ENCODE data around the gene RNASEL.
A peak's percentile ranks its signal among the peaks of the same experiment; 100 is the strongest.

Gene RNASEL

GRCh38 chr1:182617734-182618351 is 28.8 kb upstream of the RNASEL start:
- no peak for DNase-seq

- no peak for DNase-seq
Measured at GRCh38 chr1:182617014-182617429, 28.0 kb upstream of the RNASEL start.

DNA sequence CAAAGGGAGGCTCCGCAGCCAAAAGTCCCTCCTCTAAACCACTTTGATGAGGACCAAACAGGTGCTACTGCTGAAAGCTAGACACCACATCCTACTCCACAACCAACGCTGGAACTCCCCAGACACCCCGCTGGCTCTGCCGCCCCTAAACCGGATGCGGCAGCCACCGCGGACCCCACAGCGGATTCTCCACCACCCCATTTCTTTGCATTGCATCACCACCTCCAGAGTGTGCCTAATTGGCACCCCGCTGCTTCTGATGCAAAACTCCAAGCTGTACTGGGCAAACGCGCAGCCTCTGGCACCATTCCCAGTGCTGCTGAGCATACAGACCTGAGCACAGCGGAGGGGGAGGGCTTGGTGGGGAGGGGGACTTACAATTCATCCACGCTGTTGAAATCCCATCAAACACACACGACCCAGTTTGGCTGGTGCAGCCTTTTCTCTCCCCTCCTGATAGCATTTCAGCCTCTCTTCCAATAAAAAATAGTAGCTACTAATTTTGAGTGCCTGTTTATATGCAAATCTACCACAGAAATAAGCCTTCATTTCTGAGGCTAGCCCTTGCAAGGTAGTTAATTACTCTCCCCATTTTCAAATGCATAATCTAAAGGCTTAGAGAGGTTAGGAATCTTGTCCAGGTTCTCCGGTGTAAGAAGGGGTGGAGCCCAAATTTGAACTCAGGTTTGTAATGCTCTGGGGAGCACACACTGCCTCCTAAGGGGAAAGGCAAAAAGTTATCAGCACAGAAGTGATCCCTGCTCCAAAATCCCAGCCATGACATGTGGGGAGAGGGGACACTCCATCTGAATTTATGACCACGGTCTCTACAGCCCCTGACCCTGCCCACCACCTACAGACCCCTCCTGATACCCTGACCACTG is 27.3 kb upstream of the RNASEL start:
- peak; percentile 67 for DNase-seq

DNA sequence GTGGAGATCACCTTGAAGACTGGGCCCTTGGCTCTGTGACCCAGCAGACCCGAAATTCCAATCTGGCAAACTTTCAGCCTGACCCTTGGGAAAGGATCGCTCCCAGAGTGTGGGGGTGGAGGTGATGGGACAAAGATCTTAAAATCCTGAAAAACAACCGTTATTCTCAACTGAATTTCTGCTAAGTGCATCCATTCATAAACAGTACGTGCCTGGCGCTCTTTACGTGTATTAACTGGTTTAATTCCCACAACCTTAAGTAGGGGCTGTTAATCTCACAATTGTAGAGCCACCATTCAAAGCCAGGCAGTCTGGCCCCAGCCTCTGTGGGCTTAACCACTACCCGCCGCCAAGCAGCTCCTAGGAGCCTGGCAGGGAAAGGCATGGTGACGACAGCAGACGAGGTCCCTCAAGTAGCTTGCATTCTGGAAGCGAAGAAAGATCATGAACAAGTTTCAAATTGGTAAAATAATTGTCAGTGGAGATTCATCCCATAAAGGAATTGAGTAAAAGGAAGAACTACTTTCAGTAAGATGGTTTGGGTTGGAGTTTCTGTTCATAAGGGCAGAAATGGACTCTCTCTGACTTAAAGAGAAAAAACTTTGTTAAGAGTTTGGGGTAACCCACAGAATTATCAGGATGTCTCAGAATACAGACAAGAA is 26.5 kb upstream of the RNASEL start:
- DNase-seq: no peak

GRCh38 chr1:182614796-182615454 is 25.9 kb upstream of the RNASEL start:
- DNase-seq: peak; percentile 74

DNA sequence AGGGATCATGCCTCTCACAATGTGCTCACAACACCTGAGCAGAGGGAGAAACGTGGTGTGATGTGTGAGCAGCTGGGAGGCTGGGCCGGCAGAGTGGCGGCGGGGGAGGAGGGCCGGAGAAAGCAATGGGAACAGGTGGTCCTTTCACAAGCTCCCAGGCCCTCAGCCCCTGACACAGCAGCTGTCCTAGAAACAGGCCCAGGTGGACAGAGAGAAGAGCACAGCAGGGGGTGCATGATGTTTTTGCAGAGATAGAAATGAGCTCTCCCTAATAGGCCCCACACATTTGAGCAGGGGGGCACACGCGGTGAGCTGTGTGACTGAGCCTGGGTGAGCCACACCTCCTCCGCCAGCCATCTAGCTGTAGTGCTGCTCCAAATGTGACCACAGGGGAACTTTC is 22.7 kb upstream of the RNASEL start:
- DNase-seq: peak; percentile 68

- DNase-seq: no peak
Measured at GRCh38 chr1:182611326-182611725, 22.3 kb upstream of the RNASEL start.

DNA sequence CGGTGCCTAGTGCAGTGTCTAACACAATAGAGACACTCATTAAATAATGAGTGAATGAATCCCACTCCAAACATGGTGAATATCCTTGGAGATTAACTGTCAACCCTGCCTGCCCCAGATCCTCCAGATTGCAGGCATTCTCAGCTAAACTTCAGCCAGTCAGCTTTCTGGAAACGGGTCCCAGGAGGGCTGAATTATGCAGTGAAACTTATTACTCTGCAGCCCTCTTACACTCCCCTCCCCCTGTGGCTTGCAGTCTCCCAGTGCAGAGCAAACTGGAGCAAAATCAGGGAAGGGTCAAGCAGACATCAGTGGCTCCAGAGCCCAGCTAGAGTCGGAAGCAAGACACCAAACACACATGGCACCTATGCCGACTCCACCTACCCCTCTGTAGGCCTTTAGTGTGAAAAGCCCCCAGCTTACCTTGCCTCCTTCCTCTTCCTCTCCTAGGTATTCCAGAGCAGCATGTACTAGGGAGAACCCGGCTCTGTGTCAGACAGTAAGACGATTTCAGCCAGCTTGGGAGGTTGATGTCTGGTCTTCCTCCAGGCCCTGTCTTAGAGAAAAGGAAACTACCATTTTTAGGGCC is 21.6 kb upstream of the RNASEL start:
- no peak for DNase-seq

DNA sequence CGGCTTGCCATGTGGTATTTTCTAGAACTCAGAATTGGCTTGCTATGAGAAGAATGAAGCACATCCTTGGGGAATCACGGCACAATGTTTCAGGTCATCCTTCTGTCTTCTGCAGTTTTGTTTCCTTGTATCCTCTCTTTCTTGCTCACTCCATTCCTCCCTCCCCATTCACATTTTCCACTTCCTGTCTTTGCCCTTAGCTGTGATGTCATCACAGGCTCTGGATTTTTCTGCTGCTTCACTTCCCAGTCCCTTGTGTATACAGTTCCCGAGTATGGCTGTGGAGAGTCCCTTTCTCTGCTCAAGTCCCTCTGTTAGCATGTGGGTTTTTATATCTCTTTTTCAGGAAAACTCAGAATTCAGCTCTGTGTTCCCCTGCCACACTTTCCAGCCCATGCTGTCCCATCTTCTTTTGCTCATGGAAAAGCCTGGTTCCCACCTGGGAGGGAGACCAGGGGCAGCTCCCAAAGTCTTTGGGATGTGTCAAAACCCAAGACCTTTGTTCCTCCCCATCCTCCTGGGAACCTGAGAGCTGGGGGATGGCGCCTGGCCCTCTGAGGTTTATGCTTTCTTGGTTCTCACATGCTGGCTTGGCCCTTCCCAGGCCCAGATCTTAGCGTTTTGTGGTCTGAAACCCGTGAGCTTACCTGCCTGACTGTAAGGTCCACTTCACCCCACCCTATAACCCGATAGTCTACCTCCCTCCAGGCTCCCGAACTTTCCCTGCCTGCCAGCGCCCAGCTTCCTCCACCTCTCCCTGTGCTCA is 20.0 kb upstream of the RNASEL start:
- no peak for DNase-seq

- DNase-seq: no peak
Measured at GRCh38 chr1:182608236-182608635, 19.2 kb upstream of the RNASEL start.

- DNase-seq: no peak
Measured at GRCh38 chr1:182607566-182607965, 18.5 kb upstream of the RNASEL start.

GRCh38 chr1:182604175-182605164 is 15.4 kb upstream of the RNASEL start, which contains the start of gene RGS16:
Gene RGS16, minus strand, starts transcription at chr1:182604389. Its CDS starts 130 bp downstream, at chr1:182604259.
- peak; percentile 80 for DNase-seq

GRCh38 chr1:182603646-182604174 is 14.7 kb upstream of the RNASEL start:
- DNase-seq: peak; percentile 61

DNA sequence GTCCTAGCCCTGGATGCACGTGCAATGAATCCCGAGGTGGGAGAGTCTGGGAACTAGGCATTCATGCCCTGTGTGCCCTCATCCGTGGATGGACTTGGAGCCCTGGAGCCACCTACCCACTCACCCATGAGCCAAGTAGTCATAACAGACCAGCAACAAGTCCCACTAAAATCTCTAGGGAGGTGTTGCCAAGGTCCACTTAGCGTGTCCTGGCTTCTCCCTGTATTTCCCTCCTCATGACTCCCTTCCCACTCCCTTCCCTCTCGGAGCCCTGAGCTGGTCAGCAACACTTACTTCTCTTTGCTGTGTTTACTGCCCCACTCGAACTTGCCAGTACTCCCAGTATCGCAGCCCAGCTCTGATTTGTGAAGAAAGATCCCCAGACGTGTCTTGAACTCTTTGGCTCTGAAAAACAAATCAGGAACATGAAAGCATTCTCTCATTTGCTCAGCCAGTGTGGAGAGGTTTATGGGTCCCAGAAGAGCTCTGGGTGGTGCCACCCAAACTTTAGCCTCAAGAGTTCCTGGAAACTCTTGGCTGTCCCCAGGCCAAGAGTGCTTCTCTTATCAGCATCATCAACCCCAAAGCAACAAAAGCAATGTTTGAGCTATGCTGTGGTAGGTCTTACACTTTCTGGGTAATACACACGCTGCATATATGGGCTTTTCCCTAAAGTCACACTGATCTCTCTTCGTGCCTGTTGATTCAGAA is 14.0 kb upstream of the RNASEL start:
- no peak for DNase-seq

- peak; percentile 71 for DNase-seq
Measured at GRCh38 chr1:182601913-182602312, 12.9 kb upstream of the RNASEL start.

DNA sequence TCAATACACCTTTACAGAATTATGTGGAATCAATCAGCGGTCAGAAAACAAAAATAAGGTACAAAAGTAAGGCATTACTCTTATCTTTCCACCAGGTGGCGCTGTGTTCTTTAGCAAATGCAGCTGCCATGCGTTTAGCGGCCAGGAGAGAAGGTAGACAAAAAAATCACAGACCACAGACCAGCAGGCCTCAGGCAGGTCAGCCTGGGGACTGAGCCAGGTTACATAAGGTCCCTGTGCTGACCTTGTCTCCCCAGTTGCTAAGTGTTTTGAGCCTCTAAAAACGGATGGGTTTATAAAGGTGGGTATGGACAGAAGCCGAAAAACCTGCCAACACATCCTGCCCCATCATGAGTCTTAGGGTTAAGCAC is 12.3 kb upstream of the RNASEL start:
- peak; percentile 87 for DNase-seq

- no peak for DNase-seq
Measured at GRCh38 chr1:182600745-182601415, 11.8 kb upstream of the RNASEL start.

DNA sequence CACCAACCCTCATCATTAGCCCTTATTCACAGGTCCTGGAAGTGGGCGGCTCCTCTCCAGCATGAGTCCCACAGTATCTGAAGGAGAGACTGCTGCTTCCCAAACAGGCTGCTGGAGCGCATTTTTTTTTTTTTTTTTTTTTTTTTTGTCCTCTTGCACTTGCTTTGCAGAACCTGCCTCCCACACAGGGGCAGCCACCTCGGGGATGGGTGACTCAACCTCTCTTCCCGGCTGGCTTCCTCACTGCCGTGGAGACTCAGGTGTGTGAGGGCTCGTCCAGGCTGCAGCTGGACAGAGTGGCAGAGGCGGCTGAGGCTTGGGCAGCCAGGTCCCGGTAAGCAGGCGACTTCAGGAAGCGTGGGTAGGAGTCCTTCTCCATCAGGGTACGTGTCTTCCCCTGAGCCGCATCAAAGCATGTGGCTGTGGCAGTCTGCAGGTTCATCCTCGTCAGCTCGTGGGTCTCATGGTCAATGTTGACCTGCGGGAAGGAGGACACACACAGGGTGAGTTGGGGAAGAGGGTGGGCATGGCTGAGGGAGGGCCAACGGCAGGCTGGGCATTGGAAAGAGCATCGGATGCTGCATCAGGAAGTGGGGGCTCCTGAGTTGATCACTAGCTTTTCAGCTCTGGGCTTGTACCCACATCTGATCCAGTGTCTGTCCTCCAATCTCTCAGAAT is 11.1 kb upstream of the RNASEL start:
- no peak for DNase-seq

- DNase-seq: no peak
Measured at GRCh38 chr1:182599339-182599738, 10.3 kb upstream of the RNASEL start.
